C4-2B (cell line): Measurements from ENCODE around the gene DSCAML1.

Source experiments
- ZFX ChIP-seq: fragments of 450-650 bp; IDR thresholded peaks from 2 replicates; pipeline ENCODE4 v1.6.1; 2017
- TF ChIP-seq, protein P1 (sequence below): fragments of 450-650 bp; conservative IDR thresholded peaks from 2 replicates; pipeline ENCODE4 v1.5.1; 2017; ENCODE audit warnings: mild to moderate bottlenecking

DNA sequence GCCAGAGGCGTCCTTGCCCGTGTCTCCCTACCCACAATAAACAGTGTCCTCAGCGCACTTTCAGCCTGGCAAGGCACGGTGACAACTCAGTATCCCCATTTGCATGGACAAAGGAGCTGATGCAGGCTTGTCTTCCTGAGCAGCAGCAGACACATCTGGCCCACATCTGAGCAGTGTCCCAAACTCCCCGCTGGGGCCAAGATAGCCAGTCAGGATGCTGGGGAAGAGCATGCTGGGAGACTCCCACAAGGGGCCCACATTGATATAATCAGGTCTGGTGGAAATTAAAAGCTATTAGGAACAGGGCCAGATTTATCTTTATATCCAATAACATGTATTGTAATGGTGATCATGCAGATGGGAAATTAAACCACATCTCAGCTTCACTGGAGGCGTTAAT is 24.7 kb downstream of the DSCAML1 start:
- TF ChIP-seq, protein P1, sequence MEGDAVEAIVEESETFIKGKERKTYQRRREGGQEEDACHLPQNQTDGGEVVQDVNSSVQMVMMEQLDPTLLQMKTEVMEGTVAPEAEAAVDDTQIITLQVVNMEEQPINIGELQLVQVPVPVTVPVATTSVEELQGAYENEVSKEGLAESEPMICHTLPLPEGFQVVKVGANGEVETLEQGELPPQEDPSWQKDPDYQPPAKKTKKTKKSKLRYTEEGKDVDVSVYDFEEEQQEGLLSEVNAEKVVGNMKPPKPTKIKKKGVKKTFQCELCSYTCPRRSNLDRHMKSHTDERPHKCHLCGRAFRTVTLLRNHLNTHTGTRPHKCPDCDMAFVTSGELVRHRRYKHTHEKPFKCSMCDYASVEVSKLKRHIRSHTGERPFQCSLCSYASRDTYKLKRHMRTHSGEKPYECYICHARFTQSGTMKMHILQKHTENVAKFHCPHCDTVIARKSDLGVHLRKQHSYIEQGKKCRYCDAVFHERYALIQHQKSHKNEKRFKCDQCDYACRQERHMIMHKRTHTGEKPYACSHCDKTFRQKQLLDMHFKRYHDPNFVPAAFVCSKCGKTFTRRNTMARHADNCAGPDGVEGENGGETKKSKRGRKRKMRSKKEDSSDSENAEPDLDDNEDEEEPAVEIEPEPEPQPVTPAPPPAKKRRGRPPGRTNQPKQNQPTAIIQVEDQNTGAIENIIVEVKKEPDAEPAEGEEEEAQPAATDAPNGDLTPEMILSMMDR, result no peak
- TF ChIP-seq ZFX, result no peak
